H1 (cell line): ENCODE data around the gene SENP3. TPM values are rescaled to one million over a fixed set of nuclear protein-coding genes. Genes with fewer than 3 reads are reported as not detected.
A peak's percentile ranks its signal among the peaks of the same experiment; 100 is the strongest.

Experiments used
- CTCF ChIA-PET: fragments of 300-600 bp; sonication (Branson Sonifier 250); formaldehyde crosslinking; loops from one replicate; lab custom pipeline; 2021; ENCODE audit not compliant: partially characterized antibody; lab: Charles Lee
- POLR2A ChIA-PET: fragments of 300-600 bp; sonication (Branson Sonifier 250); formaldehyde crosslinking; loops from one replicate; lab custom pipeline; 2021; ENCODE audit warnings: inconsistent platforms; ENCODE audit not compliant: partially characterized antibody; lab: Charles Lee
- DNase-seq, 2 experiments: peaks; one replicate each; pipeline versions ENCODE4 v3.0.0 to v3.0.0-alpha.2; 2010 to 2022; ENCODE audit warnings: low spot score in 2 of 2, low read depth in 1 of 2, mixed read lengths in 1 of 2
- FAIRE-seq: peaks from 2 replicates; lab custom pipeline; 2011; peaks lifted over from hg19 to GRCh38; lab: Jason Lieb, UNC
- H2AFZ ChIP-seq: 2 replicates; pipeline ENCODE4 v1.8.1; 2012; ENCODE audit warnings: low read length, inconsistent platforms
- H2AK5ac ChIP-seq: 2 replicates; pipeline ENCODE4 v1.6.1; 2013; ENCODE audit warnings: low read depth, low read length
- H2BK120ac ChIP-seq: replicated peaks from 2 replicates; pipeline ENCODE3; 2013; ENCODE audit warnings: low read depth, low read length, inconsistent platforms
- H2BK12ac ChIP-seq: 2 replicates; pipeline ENCODE4 v1.6.1; 2013; ENCODE audit warnings: low read depth, low read length
- H2BK15ac ChIP-seq: 2 replicates; pipeline ENCODE4 v1.6.1; 2013; ENCODE audit warnings: low read length
- H2BK20ac ChIP-seq: 2 replicates; pipeline ENCODE4 v1.6.1; 2013; ENCODE audit warnings: low read length
- H2BK5ac ChIP-seq: 2 replicates; pipeline ENCODE4 v1.6.1; 2013; ENCODE audit warnings: low read depth, low read length
- H3K14ac ChIP-seq: 2 replicates; pipeline ENCODE4 v1.6.1; 2013; ENCODE audit warnings: inconsistent platforms; ENCODE audit not compliant: insufficient read length
- H3K18ac ChIP-seq: 2 replicates; pipeline ENCODE4 v1.6.1; 2013; ENCODE audit warnings: low read length; ENCODE audit errors: extremely low read depth
- H3K23ac ChIP-seq: 2 replicates; pipeline ENCODE4 v1.6.1; 2013; ENCODE audit warnings: inconsistent platforms; ENCODE audit not compliant: insufficient read length
- H3K23me2 ChIP-seq: 2 replicates; pipeline ENCODE4 v1.6.1; 2013; ENCODE audit warnings: low read depth, low read length
- H3K27ac ChIP-seq: 2 replicates; pipeline ENCODE4 v1.6.1; 2011; ENCODE audit warnings: low read depth, low read length, inconsistent platforms
- H3K27me3 ChIP-seq, 4 experiments: replicated peaks in 1 of 4; 1 replicate in 1 of 4; 2 replicates in 3 of 4; pipeline versions ENCODE4 v1.6.1 to v1.8.1; 2011 to 2013; ENCODE audit warnings: low read length in 3 of 4, mild to moderate bottlenecking in 3 of 4, inconsistent platforms in 2 of 4, mixed read lengths in 2 of 4, moderate library complexity in 1 of 4; ENCODE audit not compliant: control insufficient read depth in 3 of 4, insufficient read depth in 3 of 4; ENCODE audit errors: extremely low read depth in 1 of 4
- H3K36me3 ChIP-seq, 4 experiments: 2 replicates each; pipeline versions ENCODE4 v1.6.1 to v1.8.1; 2011 to 2013; ENCODE audit warnings: mild to moderate bottlenecking in 4 of 4, low read length in 3 of 4, moderate library complexity in 2 of 4, control low read depth in 1 of 4, inconsistent platforms in 1 of 4; ENCODE audit not compliant: insufficient read depth in 4 of 4, control insufficient read depth in 2 of 4
- H3K4ac ChIP-seq: replicated peaks from 2 replicates; pipeline ENCODE3; 2013; ENCODE audit warnings: low read length, low read depth, mixed read lengths, inconsistent platforms; ENCODE audit not compliant: insufficient read length
- H3K4me1 ChIP-seq, 4 experiments: replicated peaks in 1 of 4; 1 replicate in 1 of 4; 2 replicates in 3 of 4; pipeline versions ENCODE4 v1.6.1 to v1.8.1; 2011 to 2013; ENCODE audit warnings: low read length in 3 of 4, inconsistent platforms in 2 of 4, mixed read lengths in 1 of 4; ENCODE audit not compliant: insufficient read depth in 4 of 4, control insufficient read depth in 3 of 4
- H3K4me2 ChIP-seq, 2 experiments: 2 replicates each; pipeline versions ENCODE4 v1.6.1 to v1.8.1; 2011 to 2013; ENCODE audit warnings: low read depth in 2 of 2, low read length in 2 of 2, control low read depth in 1 of 2, inconsistent platforms in 1 of 2, mild to moderate bottlenecking in 1 of 2; ENCODE audit not compliant: insufficient read depth in 1 of 2
- H3K4me3 ChIP-seq, 4 experiments: fragments of 200-600, 300-600 bp in 1 of 4; sonication (generic), shearing (Covaris generic), sonication (Bioruptor Twin) in 1 of 4; 2 replicates each; pipeline versions ENCODE4 v1.5.1 to v1.8.1; 2011 to 2016; ENCODE audit warnings: low read length in 4 of 4, low read depth in 3 of 4, control low read depth in 2 of 4, inconsistent platforms in 2 of 4, mild to moderate bottlenecking in 2 of 4, mixed read lengths in 1 of 4, moderate library complexity in 1 of 4; ENCODE audit not compliant: insufficient read depth in 2 of 4; ENCODE audit errors: extremely low read depth in 1 of 4
- H3K56ac ChIP-seq: replicated peaks from 2 replicates; pipeline ENCODE3; 2013; ENCODE audit warnings: low read depth, mild to moderate bottlenecking, mixed read lengths, low read length, inconsistent platforms; ENCODE audit not compliant: insufficient read length
- H3K79me1 ChIP-seq: 2 replicates; pipeline ENCODE4 v1.6.1; 2013; ENCODE audit warnings: low read depth, low read length, control low read depth
- H3K79me2 ChIP-seq, 2 experiments: 2 replicates each; pipeline versions ENCODE4 v1.6.1 to v1.8.1; 2012 to 2013; ENCODE audit warnings: low read length in 2 of 2, mild to moderate bottlenecking in 2 of 2, inconsistent platforms in 1 of 2; ENCODE audit not compliant: insufficient read depth in 2 of 2, control insufficient read depth in 1 of 2
- H3K9ac ChIP-seq, 4 experiments: replicated peaks in 1 of 4; 1 replicate in 1 of 4; 2 replicates in 3 of 4; pipeline versions ENCODE4 v1.6.1 to v1.8.1; 2011 to 2013; ENCODE audit warnings: low read depth in 3 of 4, low read length in 3 of 4, control low read depth in 2 of 4, mild to moderate bottlenecking in 2 of 4, moderate library complexity in 2 of 4, inconsistent platforms in 1 of 4; ENCODE audit errors: extremely low read depth in 1 of 4
- H3K9me3 ChIP-seq, 2 experiments: 2 replicates each; pipeline versions ENCODE4 v1.6.1 to v1.8.1; 2012 to 2013; ENCODE audit warnings: mild to moderate bottlenecking in 2 of 2, moderate library complexity in 2 of 2, control low read depth in 1 of 2, inconsistent platforms in 1 of 2, low read depth in 1 of 2, low read length in 1 of 2, mixed read lengths in 1 of 2; ENCODE audit not compliant: insufficient read depth in 2 of 2
- H4K20me1 ChIP-seq, 2 experiments: replicated peaks in 1 of 2; 2 replicates each; pipeline versions ENCODE3 to v1.8.1; 2011 to 2013; ENCODE audit warnings: inconsistent platforms in 2 of 2, low read length in 2 of 2, mild to moderate bottlenecking in 1 of 2; ENCODE audit not compliant: insufficient read depth in 2 of 2, control insufficient read depth in 1 of 2
- H4K5ac ChIP-seq: 2 replicates; pipeline ENCODE4 v1.6.1; 2013; ENCODE audit warnings: low read length, low read depth, mixed read lengths, inconsistent platforms; ENCODE audit not compliant: insufficient read length
- H4K8ac ChIP-seq: 2 replicates; pipeline ENCODE4 v1.8.0; 2013; ENCODE audit warnings: mild to moderate bottlenecking, moderate library complexity, low read length, inconsistent platforms; ENCODE audit not compliant: insufficient read depth; ENCODE audit errors: extremely low read depth
- H4K91ac ChIP-seq: replicated peaks from 2 replicates; pipeline ENCODE3; 2013; ENCODE audit warnings: low read length, mixed read lengths, inconsistent platforms; ENCODE audit not compliant: insufficient read length
- ATF2 ChIP-seq: IDR thresholded peaks from 2 replicates; pipeline ENCODE4 v1.6.1; 2012; ENCODE audit warnings: low read length, inconsistent platforms
- FOSL1 ChIP-seq: IDR thresholded peaks from 2 replicates; pipeline ENCODE4 v1.6.1; 2011; ENCODE audit warnings: mild to moderate bottlenecking, low read depth, low read length, moderate library complexity; ENCODE audit not compliant: insufficient read depth
- JUN ChIP-seq: IDR thresholded peaks from 2 replicates; pipeline ENCODE4 v1.6.1; 2011; ENCODE audit warnings: low read depth, mild to moderate bottlenecking, improper control_type of control experiment, low read length
- KDM1A ChIP-seq: fragments of 200-600, 300-600 bp; sonication (generic); IDR thresholded peaks from 2 replicates; pipeline ENCODE4 v1.7.1; 2016; ENCODE audit warnings: mild to moderate bottlenecking, low read length, borderline replicate concordance
- PHF8 ChIP-seq: fragments of 200-600 bp; sonication (generic); conservative IDR thresholded peaks from 2 replicates; pipeline ENCODE4 v1.7.1; 2012; ENCODE audit warnings: low read depth, mild to moderate bottlenecking, inconsistent platforms, low read length, moderate library complexity
- POLR2A ChIP-seq, 2 experiments: IDR thresholded peaks; 1 replicate in 1 of 2; 2 replicates in 1 of 2; pipeline ENCODE4 v1.6.1; 2011; ENCODE audit warnings: low read depth in 2 of 2, low read length in 2 of 2, mild to moderate bottlenecking in 2 of 2; ENCODE audit errors: control extremely low read depth in 1 of 2
- POLR2AphosphoS5 ChIP-seq: IDR thresholded peaks from 2 replicates; pipeline ENCODE4 v1.6.1; 2011; ENCODE audit warnings: low read depth, low read length
- SIRT6 ChIP-seq: IDR thresholded peaks from one replicate; pipeline ENCODE4 v1.7.1; 2012; ENCODE audit warnings: low read length, inconsistent platforms
- SP1 ChIP-seq: IDR thresholded peaks from 2 replicates; pipeline ENCODE4 v1.6.1; 2011; ENCODE audit warnings: low read depth, low read length
- YY1 ChIP-seq: IDR thresholded peaks from 2 replicates; pipeline ENCODE4 v1.6.1; 2011; ENCODE audit warnings: low read depth, mild to moderate bottlenecking, low read length
- WGBS, 2 experiments: shearing (Covaris generic) in 1 of 2; methylation state at CpG; one replicate each; pipeline versions ENCODE4 v1.1.6 to v1.1.7; 2013 to 2015; ENCODE audit warnings: low lambda C conversion rate in 2 of 2, mixed read lengths in 2 of 2, inconsistent platforms in 1 of 2, low coverage in 1 of 2, missing lambda C conversion rate in 1 of 2; ENCODE audit not compliant: insufficient replicate concordance in 2 of 2, insufficient coverage in 1 of 2, insufficient read length in 1 of 2; ENCODE audit errors: extremely low coverage in 1 of 2, missing lambda C conversion rate in 1 of 2; 5-methylcytosine and 5-hydroxymethylcytosine counted together
- polyA plus RNA-seq, 7 experiments: library from polyadenylated mRNA; depleted of rRNA in 3 of 7; stranded (reverse) in 5 of 7; unstranded in 2 of 7; fragments of >200 nt in 5 of 7; fragments of 200-250 nt in 2 of 7; gene quantifications; 1 replicate in 5 of 7; 2 replicates in 1 of 7; 4 replicates in 1 of 7; pipeline versions ENCODE4 v1.2.1 to v1.2.3, GENCODE V29; 2011 to 2013; ENCODE audit warnings: missing spikeins in 2 of 7, mixed read lengths in 2 of 7
- total RNA-seq: library from RNA; stranded (reverse); fragmentation: NEBNext Ultra II Directional; extraction: Animal tissue kit (Norgen Biotek cat#: 25700); gene quantifications from 2 replicates; pipeline ENCODE4 v1.2.1, GENCODE V29; 2021

Gene SENP3
- total and polyA plus RNA-seq, 2 of the 8 experiments (the other 6 are each of a cell fraction or from before 2014, with no cell fraction given): 86.2 to 129 TPM

GRCh38 chr17:7583253-7584109, 21.8 kb downstream of the SENP3 start, which contains the start of gene MPDU1:
Gene MPDU1, plus strand, starts transcription at chr17:7583852. Its CDS starts 11 bp downstream, at chr17:7583863.
- peak within 1 kb of the TSS; percentile 99 for H3K18ac ChIP-seq
- H3K27me3 ChIP-seq: no peaks in the 10 kb centered on the region
- ChIA-PET CTCF (interaction anchor here (0.6 to 2.0 kb wide), 11 partner anchors 9 to 140 kb away, joined by 3 to 8 read pairs (median 5); partner anchors contain the start of genes SENP3, TNFSF13 and TP53), POLR2A (interaction anchor here (0.7 to 28.5 kb wide), 39 partner anchors 11 to 376 kb away, joined by 3 to 1144 read pairs (median 4); partner anchors contain the start of genes ACAP1, ATP1B2, CD68 and FXR2)
- H3K9ac ChIP-seq: peak within 1 kb of the TSS; percentile 59 to 100 (median 91)
- DNase-seq (peak in 1 of 2 experiments; percentile 95), FAIRE-seq (no peak)
- H2AFZ ChIP-seq: 0 out of 2 replicates have a peak within 1 kb of the TSS, but pooled peaks have one; percentile 68
- peaks cover 0 to 19% (median 4%) of the 10 kb centered on the region in 4 experiments; a peak in 6 of 7 replicates for H3K4me1 ChIP-seq
- peak within 1 kb of the TSS; percentile 98 for H3K27ac ChIP-seq
- peaks cover 0 to 16% (median 4%) of the 10 kb centered on the region in 4 experiments; a peak in 4 of 8 replicates for H3K36me3 ChIP-seq
- H3K23ac ChIP-seq: no peak within 1 kb of the TSS
- peak within 1 kb of the TSS; percentile 99 for H4K8ac ChIP-seq
- no peaks in the 10 kb centered on the region for H3K79me2 ChIP-seq
- peak within 1 kb of the TSS; percentile 99 for H2BK5ac ChIP-seq
- H3K14ac ChIP-seq: no peak within 1 kb of the TSS
- H2BK20ac ChIP-seq: no peak within 1 kb of the TSS
- H2AK5ac ChIP-seq: peak within 1 kb of the TSS; percentile 92
- no peaks in the 10 kb centered on the region for H3K9me3 ChIP-seq
- H4K20me1 ChIP-seq: peaks cover 0 to 2% of the 10 kb centered on the region in 2 experiments
- peak within 1 kb of the TSS; percentile 47 to 95 (median 70) for H3K4me3 ChIP-seq
- peak within 1 kb of the TSS; percentile 93 for H2BK12ac ChIP-seq
- peak within 1 kb of the TSS; percentile 100 for H4K91ac ChIP-seq
- H2BK15ac ChIP-seq: peak within 1 kb of the TSS; percentile 88
- H3K79me1 ChIP-seq: peaks cover 4% of the 10 kb centered on the region
- H3K56ac ChIP-seq: peak within 1 kb of the TSS; percentile 97
- 52% methylated on average over 65 of the region's 69 CpGs; no CpG with 5 or more reads in 1 of the 2 experiments for WGBS, 2 experiments
- peak within 1 kb of the TSS; percentile 67 for H3K4me2 ChIP-seq
- H3K4ac ChIP-seq: peak within 1 kb of the TSS; percentile 86
- peaks cover 15% of the 10 kb centered on the region; the same call in 1 of the 2 replicates for H3K23me2 ChIP-seq
- peak within 1 kb of the TSS; percentile 99 for H4K5ac ChIP-seq
- H2BK120ac ChIP-seq: peak within 1 kb of the TSS; percentile 95
- TF ChIP-seq JUN (no peak), POLR2AphosphoS5 (peak; percentile 90), YY1 (peak; percentile 95), ATF2 (peak; percentile 46; the same call in 1 of the 2 replicates), KDM1A (no peak), PHF8 (peak; percentile 87), SP1 (no peak), SIRT6 (no peak), POLR2A (IDR thresholded peaks at IDR 0.05; ENCODE audit: control extremely low read depth in 1 of 2, low read depth in 2 of 2, low read length in 2 of 2) (peak; percentile 75 to 94), FOSL1 (no peak)
